ENCODE results near the gene DMXL1.

DNA sequence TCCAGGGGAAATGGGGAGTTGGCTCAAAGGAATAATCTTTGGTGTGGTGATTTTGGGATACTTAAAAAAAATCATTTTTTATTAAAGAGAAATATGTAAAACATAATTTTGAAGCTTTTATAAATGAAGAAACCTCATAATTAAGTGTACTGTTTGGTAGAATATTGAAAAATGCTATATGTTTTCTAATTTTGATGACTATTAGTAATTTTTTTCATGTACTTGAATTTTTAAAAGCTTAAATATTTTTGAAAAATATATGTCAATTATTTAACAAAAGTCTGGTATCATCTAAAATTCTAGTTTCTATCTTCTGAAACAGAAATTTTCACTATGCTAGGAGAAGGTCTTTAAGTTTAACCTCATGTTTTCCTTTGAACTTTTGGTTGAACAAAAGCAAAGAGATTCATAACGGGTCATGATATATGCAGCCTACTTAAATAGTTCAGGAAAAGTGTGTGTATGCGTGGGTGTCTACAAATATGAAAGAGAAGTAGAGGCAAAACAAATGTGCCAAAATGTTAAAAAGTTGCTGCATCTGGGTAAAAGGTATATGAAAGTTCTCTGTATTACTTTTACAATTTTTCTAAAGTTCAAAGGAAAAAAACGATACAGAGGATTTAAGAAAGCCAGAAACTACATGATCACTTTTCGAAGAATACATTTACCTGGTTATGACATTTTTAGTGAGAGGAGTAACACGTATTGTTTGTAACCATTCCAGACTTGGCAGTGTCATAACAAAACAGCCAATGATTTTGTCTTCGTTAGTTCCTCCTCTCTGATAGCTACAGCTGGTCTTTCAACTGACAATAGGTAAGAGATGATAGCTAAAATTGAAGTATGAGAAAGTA is 167.6 kb downstream of the DMXL1 start:
- TF ChIP-seq ZFP30 (CRISPR knock-in tag; IDR thresholded peaks at IDR 0.05): no peak
- TF ChIP-seq OSR1 (CRISPR knock-in tag; IDR thresholded peaks at IDR 0.05): no peak
- TF ChIP-seq, protein P1, sequence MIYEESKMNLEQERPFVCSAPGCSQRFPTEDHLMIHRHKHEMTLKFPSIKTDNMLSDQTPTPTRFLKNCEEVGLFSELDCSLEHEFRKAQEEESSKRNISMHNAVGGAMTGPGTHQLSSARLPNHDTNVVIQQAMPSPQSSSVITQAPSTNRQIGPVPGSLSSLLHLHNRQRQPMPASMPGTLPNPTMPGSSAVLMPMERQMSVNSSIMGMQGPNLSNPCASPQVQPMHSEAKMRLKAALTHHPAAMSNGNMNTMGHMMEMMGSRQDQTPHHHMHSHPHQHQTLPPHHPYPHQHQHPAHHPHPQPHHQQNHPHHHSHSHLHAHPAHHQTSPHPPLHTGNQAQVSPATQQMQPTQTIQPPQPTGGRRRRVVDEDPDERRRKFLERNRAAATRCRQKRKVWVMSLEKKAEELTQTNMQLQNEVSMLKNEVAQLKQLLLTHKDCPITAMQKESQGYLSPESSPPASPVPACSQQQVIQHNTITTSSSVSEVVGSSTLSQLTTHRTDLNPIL (CRISPR knock-in tag; IDR thresholded peaks at IDR 0.05; ENCODE audit: low read depth): no peak
- TF ChIP-seq, protein P2, sequence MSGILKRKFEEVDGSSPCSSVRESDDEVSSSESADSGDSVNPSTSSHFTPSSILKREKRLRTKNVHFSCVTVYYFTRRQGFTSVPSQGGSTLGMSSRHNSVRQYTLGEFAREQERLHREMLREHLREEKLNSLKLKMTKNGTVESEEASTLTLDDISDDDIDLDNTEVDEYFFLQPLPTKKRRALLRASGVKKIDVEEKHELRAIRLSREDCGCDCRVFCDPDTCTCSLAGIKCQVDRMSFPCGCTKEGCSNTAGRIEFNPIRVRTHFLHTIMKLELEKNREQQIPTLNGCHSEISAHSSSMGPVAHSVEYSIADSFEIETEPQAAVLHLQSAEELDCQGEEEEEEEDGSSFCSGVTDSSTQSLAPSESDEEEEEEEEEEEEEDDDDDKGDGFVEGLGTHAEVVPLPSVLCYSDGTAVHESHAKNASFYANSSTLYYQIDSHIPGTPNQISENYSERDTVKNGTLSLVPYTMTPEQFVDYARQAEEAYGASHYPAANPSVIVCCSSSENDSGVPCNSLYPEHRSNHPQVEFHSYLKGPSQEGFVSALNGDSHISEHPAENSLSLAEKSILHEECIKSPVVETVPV (CRISPR knock-in tag; IDR thresholded peaks at IDR 0.05): no peak
- TF ChIP-seq ZFP3 (CRISPR knock-in tag; IDR thresholded peaks at IDR 0.05): no peak
- TF ChIP-seq ARNTL (CRISPR knock-in tag; IDR thresholded peaks at IDR 0.05; ENCODE audit: borderline replicate concordance, low read depth): no peak
- no peak for TF ChIP-seq PATZ1 (CRISPR knock-in tag; IDR thresholded peaks at IDR 0.05; ENCODE audit: borderline replicate concordance)
- TF ChIP-seq ZNF565 (CRISPR knock-in tag; conservative IDR thresholded peaks at IDR 0.05; ENCODE audit: low read depth): no peak
- no peak for TF ChIP-seq TCF4 (CRISPR knock-in tag; IDR thresholded peaks at IDR 0.05; ENCODE audit: borderline replicate concordance)
- no peak for TF ChIP-seq TOX (CRISPR knock-in tag; IDR thresholded peaks at IDR 0.05; ENCODE audit: borderline replicate concordance)
- no peak for TF ChIP-seq CSDC2 (CRISPR knock-in tag; IDR thresholded peaks at IDR 0.05)
- no peak for TF ChIP-seq BACH2 (CRISPR knock-in tag; IDR thresholded peaks at IDR 0.05; ENCODE audit: borderline replicate concordance)
- TF ChIP-seq SNAI2 (CRISPR knock-in tag; IDR thresholded peaks at IDR 0.05): no peak
- TF ChIP-seq ZC3H10 (CRISPR knock-in tag; IDR thresholded peaks at IDR 0.05): no peak
